ENCODE data around the gene ZNRD2.

DNA sequence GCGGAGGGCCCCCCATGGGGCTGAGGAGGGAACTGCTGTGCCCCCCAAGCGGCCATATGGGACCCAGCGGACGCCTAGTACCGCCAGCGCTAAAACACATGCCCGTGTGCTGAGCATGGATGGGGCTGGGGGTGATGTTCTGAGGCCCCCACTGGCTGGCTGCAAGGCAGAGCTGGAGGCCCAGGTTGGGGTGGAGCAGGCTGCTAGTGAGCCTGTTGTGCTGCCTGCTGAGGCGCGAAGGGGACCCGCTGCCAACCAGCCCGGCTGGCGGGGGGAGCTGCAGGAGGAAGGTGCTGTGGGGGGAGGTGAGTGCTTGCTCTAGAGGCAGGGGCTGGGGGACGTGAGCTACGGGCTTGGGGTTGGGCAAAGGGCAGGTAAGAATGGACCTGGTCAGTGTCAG is 48.5 kb downstream of the ZNRD2 start:
- TF ChIP-seq ZNF232 (CRISPR knock-in tag; IDR thresholded peaks at IDR 0.05) (no peak), GABPB1 (CRISPR knock-in tag; IDR thresholded peaks at IDR 0.05) (no peak), ETV6 (CRISPR knock-in tag; IDR thresholded peaks at IDR 0.05) (no peak), TCF7 (CRISPR knock-in tag; IDR thresholded peaks at IDR 0.05; ENCODE audit: low read depth) (no peak), JUN (CRISPR knock-in tag; IDR thresholded peaks at IDR 0.05) (no peak), TP53 (CRISPR knock-in tag; IDR thresholded peaks at IDR 0.05) (no peak), FOXJ3 (CRISPR knock-in tag; IDR thresholded peaks at IDR 0.05; ENCODE audit: borderline replicate concordance) (no peak), NFE2L1 (CRISPR knock-in tag; IDR thresholded peaks at IDR 0.05) (no peak)
- TF ChIP-seq, protein P1, sequence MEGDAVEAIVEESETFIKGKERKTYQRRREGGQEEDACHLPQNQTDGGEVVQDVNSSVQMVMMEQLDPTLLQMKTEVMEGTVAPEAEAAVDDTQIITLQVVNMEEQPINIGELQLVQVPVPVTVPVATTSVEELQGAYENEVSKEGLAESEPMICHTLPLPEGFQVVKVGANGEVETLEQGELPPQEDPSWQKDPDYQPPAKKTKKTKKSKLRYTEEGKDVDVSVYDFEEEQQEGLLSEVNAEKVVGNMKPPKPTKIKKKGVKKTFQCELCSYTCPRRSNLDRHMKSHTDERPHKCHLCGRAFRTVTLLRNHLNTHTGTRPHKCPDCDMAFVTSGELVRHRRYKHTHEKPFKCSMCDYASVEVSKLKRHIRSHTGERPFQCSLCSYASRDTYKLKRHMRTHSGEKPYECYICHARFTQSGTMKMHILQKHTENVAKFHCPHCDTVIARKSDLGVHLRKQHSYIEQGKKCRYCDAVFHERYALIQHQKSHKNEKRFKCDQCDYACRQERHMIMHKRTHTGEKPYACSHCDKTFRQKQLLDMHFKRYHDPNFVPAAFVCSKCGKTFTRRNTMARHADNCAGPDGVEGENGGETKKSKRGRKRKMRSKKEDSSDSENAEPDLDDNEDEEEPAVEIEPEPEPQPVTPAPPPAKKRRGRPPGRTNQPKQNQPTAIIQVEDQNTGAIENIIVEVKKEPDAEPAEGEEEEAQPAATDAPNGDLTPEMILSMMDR (IDR thresholded peaks at IDR 0.05): no peak
- TF ChIP-seq, protein P2, sequence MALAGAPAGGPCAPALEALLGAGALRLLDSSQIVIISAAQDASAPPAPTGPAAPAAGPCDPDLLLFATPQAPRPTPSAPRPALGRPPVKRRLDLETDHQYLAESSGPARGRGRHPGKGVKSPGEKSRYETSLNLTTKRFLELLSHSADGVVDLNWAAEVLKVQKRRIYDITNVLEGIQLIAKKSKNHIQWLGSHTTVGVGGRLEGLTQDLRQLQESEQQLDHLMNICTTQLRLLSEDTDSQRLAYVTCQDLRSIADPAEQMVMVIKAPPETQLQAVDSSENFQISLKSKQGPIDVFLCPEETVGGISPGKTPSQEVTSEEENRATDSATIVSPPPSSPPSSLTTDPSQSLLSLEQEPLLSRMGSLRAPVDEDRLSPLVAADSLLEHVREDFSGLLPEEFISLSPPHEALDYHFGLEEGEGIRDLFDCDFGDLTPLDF (CRISPR knock-in tag; IDR thresholded peaks at IDR 0.05): no peak
- TF ChIP-seq, protein P3, sequence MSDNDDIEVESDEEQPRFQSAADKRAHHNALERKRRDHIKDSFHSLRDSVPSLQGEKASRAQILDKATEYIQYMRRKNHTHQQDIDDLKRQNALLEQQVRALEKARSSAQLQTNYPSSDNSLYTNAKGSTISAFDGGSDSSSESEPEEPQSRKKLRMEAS (CRISPR knock-in tag; IDR thresholded peaks at IDR 0.05): no peak
